SU-DHL-6 (cell line): ENCODE results near the gene PPP2R2C.

Experiments used
- EZH2phosphoT487 ChIP-seq: fragments of 200-600 bp; sonication (generic), shearing (Covaris generic); conservative IDR thresholded peaks from 2 replicates; pipeline ENCODE4 v1.6.1; 2018; ENCODE audit warnings: mild to moderate bottlenecking, antibody characterized with exemption, low read length, moderate library complexity, mixed read lengths
- TF ChIP-seq, protein P1 (sequence below): fragments of 200-600 bp; sonication (generic); IDR thresholded peaks from one replicate; pipeline ENCODE4 v1.5.1; 2017; ENCODE audit warnings: antibody characterized with exemption, mild to moderate bottlenecking, low read length, moderate library complexity; ENCODE audit not compliant: insufficient read depth, poor library complexity, severe bottlenecking

GRCh38 chr4:6271701-6272465 is 200.5 kb downstream of the PPP2R2C start:
- TF ChIP-seq, protein P1, sequence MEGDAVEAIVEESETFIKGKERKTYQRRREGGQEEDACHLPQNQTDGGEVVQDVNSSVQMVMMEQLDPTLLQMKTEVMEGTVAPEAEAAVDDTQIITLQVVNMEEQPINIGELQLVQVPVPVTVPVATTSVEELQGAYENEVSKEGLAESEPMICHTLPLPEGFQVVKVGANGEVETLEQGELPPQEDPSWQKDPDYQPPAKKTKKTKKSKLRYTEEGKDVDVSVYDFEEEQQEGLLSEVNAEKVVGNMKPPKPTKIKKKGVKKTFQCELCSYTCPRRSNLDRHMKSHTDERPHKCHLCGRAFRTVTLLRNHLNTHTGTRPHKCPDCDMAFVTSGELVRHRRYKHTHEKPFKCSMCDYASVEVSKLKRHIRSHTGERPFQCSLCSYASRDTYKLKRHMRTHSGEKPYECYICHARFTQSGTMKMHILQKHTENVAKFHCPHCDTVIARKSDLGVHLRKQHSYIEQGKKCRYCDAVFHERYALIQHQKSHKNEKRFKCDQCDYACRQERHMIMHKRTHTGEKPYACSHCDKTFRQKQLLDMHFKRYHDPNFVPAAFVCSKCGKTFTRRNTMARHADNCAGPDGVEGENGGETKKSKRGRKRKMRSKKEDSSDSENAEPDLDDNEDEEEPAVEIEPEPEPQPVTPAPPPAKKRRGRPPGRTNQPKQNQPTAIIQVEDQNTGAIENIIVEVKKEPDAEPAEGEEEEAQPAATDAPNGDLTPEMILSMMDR, result no peak
- TF ChIP-seq EZH2phosphoT487, result no peak
